CD4-positive, CD25-positive, alpha-beta regulatory T cell (primary cell): ENCODE measurements around the gene SLC12A6. TPM values are rescaled to one million over a fixed set of nuclear protein-coding genes. Genes with fewer than 3 reads are reported as not detected.

ENCODE experiments used
- ATAC-seq, 2 donors: fragments of 150-1000 bp; cut with Tn5 transposase; one replicate each; pipeline ENCODE4 v1.10.0; 2021; ENCODE audit warnings: low read depth in 2 of 2, moderate number of reproducible peaks in 2 of 2, moderate library complexity in 1 of 2
- DNase-seq, 3 donors: peaks; one replicate each; pipeline versions ENCODE4 v3.0.0 to v3.0.0-alpha.2; 2012 to 2022; ENCODE audit warnings: mixed read lengths in 1 of 3
- H3K27ac ChIP-seq: one replicate; pipeline ENCODE4 v1.7.0; 2013; ENCODE audit warnings: mild to moderate bottlenecking, low read length; ENCODE audit not compliant: insufficient read depth, poor library complexity, severe bottlenecking
- H3K27me3 ChIP-seq: one replicate; pipeline ENCODE4 v1.7.0; 2013; ENCODE audit warnings: low read length; ENCODE audit not compliant: control insufficient read depth, insufficient read depth
- H3K36me3 ChIP-seq: one replicate; pipeline ENCODE4 v1.7.0; 2013; ENCODE audit warnings: mild to moderate bottlenecking, low read length, moderate library complexity; ENCODE audit not compliant: control insufficient read depth, insufficient read depth
- H3K4me1 ChIP-seq: 2 replicates; pipeline ENCODE4 v1.7.0; 2013; ENCODE audit warnings: mild to moderate bottlenecking, low read length; ENCODE audit not compliant: insufficient read depth, control insufficient read depth, poor library complexity, severe bottlenecking
- H3K4me3 ChIP-seq: one replicate; pipeline ENCODE4 v1.7.0; 2013; ENCODE audit warnings: low read depth, mild to moderate bottlenecking, low read length, moderate library complexity
- H3K9me3 ChIP-seq, 2 experiments: 1 replicate in 1 of 2; 2 replicates in 1 of 2; pipeline ENCODE4 v1.7.0; 2013; ENCODE audit warnings: low read length in 2 of 2, mild to moderate bottlenecking in 1 of 2, moderate library complexity in 1 of 2; ENCODE audit not compliant: control insufficient read depth in 2 of 2
- H3K27ac Mint-ChIP-seq, 3 donors: one replicate each; pipeline ENCODE4 v1.8.0; 2020 to 2022; ENCODE audit warnings: mild to moderate bottlenecking in 3 of 3, mixed read lengths in 3 of 3, moderate library complexity in 2 of 3
- H3K27me3 Mint-ChIP-seq: one replicate; pipeline ENCODE4 v1.8.0; 2022; ENCODE audit warnings: mild to moderate bottlenecking, mixed read lengths
- H3K36me3 Mint-ChIP-seq: one replicate; pipeline ENCODE4 v1.8.0; 2020; ENCODE audit warnings: mixed read lengths
- H3K4me1 Mint-ChIP-seq, 4 donors: one replicate each; pipeline ENCODE4 v1.8.0; 2020 to 2022; ENCODE audit warnings: mixed read lengths in 4 of 4, mild to moderate bottlenecking in 1 of 4
- H3K4me3 Mint-ChIP-seq, 4 donors: one replicate each; pipeline ENCODE4 v1.8.0; 2020 to 2022; ENCODE audit warnings: mild to moderate bottlenecking in 4 of 4, mixed read lengths in 4 of 4, moderate library complexity in 3 of 4
- H3K9me3 Mint-ChIP-seq, 7 donors: one replicate each; pipeline ENCODE4 v1.8.0; 2020 to 2022; ENCODE audit warnings: mixed read lengths in 7 of 7, mild to moderate bottlenecking in 3 of 7, moderate library complexity in 2 of 7
- polyA plus RNA-seq, 4 donors: library from polyadenylated mRNA; unstranded; fragments of 300-500 nt; fragmentation: Illumina TruSeq; gene quantifications; one replicate each; pipeline ENCODE4 v1.2.3, GENCODE V29; 2021
- total RNA-seq: library from RNA; stranded (reverse); gene quantifications from one replicate; pipeline ENCODE4 v1.2.3, GENCODE V29; 2022

SLC12A6 gene
- total and polyA plus RNA-seq, 5 donors from 2014 or later = 14.1 to 150 (median 14.7) TPM

DNA sequence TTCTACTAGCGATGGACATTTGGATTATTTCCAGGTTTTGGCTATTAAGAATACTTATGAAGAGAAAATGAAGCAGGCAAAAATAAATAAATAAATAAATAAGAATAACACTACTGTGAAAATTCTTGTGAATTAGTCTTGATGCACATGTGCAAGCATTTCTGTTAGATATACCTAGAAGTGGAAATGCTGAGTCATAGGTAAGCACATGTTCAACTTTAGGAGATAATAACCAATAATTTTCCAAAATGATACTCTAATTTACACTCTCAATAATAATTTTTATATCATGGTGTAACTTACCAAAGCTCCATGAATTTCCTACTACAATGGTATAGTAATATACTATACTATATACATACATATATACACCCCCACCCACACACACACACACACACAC is 89.4 kb downstream of the SLC12A6 start:
- peaks cover 41% of the 10 kb centered on the region for H3K36me3 Mint-ChIP-seq
- no peaks in the 10 kb centered on the region for H3K9me3 Mint-ChIP-seq
- Histone ChIP-seq H3K4me1 (no peaks in the 10 kb centered on the region), H3K27me3 (no peaks in the 10 kb centered on the region), H3K9me3 (no peaks in the 10 kb centered on the region), H3K4me3 (no peak overlapping the region), H3K27ac (no peak overlapping the region), H3K36me3 (peaks cover 95% of the 10 kb centered on the region)
- H3K4me1 Mint-ChIP-seq = peaks cover 0 to 5% (median 2%) of the 10 kb centered on the region in 4 donors
- H3K27ac Mint-ChIP-seq = peak overlapping the region in 1 of 3 donors; percentile 98
- H3K27me3 Mint-ChIP-seq = no peaks in the 10 kb centered on the region
- no peak for DNase-seq
- no peak for ATAC-seq
- no peak overlapping the region for H3K4me3 Mint-ChIP-seq

DNA sequence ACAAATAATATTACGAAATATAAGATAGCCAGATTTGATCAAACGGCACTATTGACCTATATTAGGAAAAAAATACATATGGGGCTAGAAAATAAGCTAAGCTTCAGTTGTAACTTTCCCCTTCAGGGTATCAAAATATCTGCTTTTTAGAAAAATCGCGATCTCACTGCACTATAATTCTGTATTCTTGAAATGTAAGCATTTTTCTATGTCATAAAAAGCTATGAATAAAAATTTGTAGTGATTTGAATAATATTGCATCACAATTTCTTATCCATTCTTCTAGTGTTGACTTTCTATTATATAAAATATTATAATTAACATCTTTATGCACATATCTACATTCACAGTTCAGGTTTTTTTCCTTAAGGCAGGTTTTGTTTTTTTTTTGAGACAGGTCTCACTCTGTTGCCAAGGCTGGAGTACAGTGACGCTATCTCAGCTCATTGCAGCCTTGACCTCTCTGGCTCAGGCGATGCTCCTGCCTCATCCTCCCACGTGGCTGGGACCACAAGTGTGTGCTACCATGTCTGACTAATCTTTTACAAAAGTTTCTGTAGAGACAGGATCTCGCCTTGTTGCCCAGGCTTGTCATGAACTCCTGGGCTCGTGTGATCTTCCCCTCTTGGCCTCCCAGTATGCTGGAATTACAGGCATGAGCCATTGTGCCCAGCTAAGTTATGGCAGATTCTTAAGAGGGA is 91.2 kb downstream of the SLC12A6 start:
- Mint-ChIP-seq H3K27ac (no peak overlapping the region), H3K27me3 (no peaks in the 10 kb centered on the region), H3K4me1 (peaks cover 3 to 10% (median 6%) of the 10 kb centered on the region in 4 donors), H3K9me3 (no peaks in the 10 kb centered on the region), H3K36me3 (peaks cover 37% of the 10 kb centered on the region), H3K4me3 (no peak overlapping the region)
- no peaks in the 10 kb centered on the region for H3K4me1 ChIP-seq
- H3K27me3 ChIP-seq = no peaks in the 10 kb centered on the region
- ATAC-seq (no peak), DNase-seq (no peak)
- no peak overlapping the region for H3K27ac ChIP-seq
- no peak overlapping the region for H3K4me3 ChIP-seq
- H3K9me3 ChIP-seq = no peaks in the 10 kb centered on the region
- peaks cover 85% of the 10 kb centered on the region for H3K36me3 ChIP-seq

DNA sequence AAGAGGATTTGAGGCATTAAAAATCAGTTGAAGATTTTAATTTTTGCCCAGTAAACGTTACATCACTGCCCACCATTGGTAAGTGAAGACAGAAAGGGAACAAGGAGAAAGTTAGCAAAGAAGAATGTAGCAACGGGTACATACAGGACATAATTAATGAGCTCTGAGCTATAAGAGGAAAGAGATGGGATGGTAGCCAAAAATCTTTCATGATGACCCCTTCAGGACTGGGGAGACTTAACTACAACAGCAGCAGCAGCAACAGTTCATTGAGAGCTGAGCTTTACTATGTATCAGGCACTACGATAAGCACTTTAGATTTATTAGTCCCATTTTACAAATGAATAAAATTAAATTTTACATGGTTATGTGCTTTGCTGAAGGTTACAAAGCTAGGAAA is 94.4 kb downstream of the SLC12A6 start:
- peaks cover 81% of the 10 kb centered on the region for H3K36me3 ChIP-seq
- H3K27me3 ChIP-seq = no peaks in the 10 kb centered on the region
- no peak overlapping the region for H3K4me3 ChIP-seq
- no peak overlapping the region for H3K27ac ChIP-seq
- H3K9me3 ChIP-seq = no peaks in the 10 kb centered on the region
- peaks cover 5 to 10% (median 5%) of the 10 kb centered on the region in 4 donors for H3K4me1 Mint-ChIP-seq
- peaks cover 40% of the 10 kb centered on the region for H3K36me3 Mint-ChIP-seq
- no peaks in the 10 kb centered on the region for H3K27me3 Mint-ChIP-seq
- H3K27ac Mint-ChIP-seq = peak overlapping the region in 1 of 3 donors; percentile 70
- H3K9me3 Mint-ChIP-seq = no peaks in the 10 kb centered on the region
- H3K4me3 Mint-ChIP-seq = no peak overlapping the region
- ATAC-seq = no peak
- H3K4me1 ChIP-seq = no peaks in the 10 kb centered on the region
- DNase-seq = no peak

DNA sequence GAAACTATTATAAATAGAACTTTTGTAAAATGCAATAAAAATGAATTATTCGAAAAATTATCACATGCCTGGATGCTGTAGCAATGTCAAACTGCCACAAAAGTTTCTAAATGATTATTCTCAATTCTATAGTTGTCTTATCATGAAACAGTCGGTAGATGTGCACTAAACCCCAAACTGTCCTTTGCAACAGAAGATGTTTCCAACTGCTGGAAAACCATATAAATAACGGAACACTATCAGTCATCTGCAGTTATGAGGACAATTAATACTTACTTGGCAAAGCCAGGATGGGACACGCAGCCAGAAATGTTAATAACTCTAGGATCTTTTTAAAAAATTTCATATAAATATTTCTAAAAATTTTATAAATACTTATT is 95.3 kb downstream of the SLC12A6 start:
- ATAC-seq (no peak), DNase-seq (no peak)
- Histone ChIP-seq H3K9me3 (no peaks in the 10 kb centered on the region), H3K36me3 (peaks cover 83% of the 10 kb centered on the region), H3K27me3 (no peaks in the 10 kb centered on the region), H3K4me1 (no peaks in the 10 kb centered on the region), H3K27ac (no peak overlapping the region), H3K4me3 (no peak overlapping the region)
- H3K9me3 Mint-ChIP-seq = no peaks in the 10 kb centered on the region
- no peak overlapping the region for H3K4me3 Mint-ChIP-seq
- no peak overlapping the region for H3K27ac Mint-ChIP-seq
- peaks cover 5 to 10% (median 5%) of the 10 kb centered on the region in 4 donors for H3K4me1 Mint-ChIP-seq
- H3K27me3 Mint-ChIP-seq = no peaks in the 10 kb centered on the region
- H3K36me3 Mint-ChIP-seq = peaks cover 41% of the 10 kb centered on the region

DNA sequence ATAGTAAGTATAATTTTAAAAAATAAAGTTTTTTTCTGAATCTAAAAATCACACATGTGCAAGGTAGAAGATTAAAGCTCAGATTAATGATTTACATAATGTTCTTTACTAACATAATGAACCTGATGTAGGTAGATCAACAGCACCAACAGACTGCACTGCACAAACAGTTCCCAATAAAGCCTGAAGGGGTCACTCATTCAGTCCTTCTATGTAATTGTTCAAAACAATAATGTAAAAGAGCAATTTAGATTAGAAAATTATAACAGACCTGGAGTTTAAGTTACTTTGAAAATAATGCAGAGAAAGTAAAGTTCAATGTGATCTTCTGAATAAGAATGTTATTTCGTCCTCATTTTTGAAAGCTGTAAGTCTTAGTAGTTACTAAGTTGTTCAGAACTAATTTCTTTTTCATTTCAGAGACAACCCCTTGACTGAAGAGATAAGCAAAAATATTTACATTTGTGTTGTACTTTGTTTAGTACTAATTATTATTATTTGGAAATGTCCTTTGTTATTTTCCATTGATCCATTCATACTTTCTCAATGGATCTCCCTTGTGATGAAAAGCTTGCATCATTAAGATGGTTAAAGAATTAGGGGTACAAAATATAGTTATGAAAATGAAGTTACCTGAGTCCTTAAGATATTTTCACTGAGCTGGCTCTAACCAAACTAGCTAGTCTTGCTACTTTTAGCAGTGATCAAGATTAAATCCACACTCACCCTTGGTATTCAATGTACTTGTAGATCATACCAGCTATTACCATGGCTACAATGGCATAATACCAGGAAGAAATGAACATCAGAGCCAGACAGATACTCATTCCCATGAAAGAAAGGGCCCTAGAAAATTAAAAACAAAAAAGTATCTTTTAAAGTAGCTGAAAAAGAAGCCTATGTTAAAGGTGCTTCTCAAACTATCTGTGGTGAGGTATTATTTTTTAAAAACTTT is 95.9 kb downstream of the SLC12A6 start:
- peaks cover 85% of the 10 kb centered on the region for H3K36me3 ChIP-seq
- H3K27ac Mint-ChIP-seq = no peak overlapping the region
- peaks cover 42% of the 10 kb centered on the region for H3K36me3 Mint-ChIP-seq
- H3K27me3 Mint-ChIP-seq = no peaks in the 10 kb centered on the region
- DNase-seq (peak; percentile 14 to 76 (median 62)), ATAC-seq (peak; percentile 74 to 87)
- no peaks in the 10 kb centered on the region for H3K9me3 Mint-ChIP-seq
- no peak overlapping the region for H3K4me3 Mint-ChIP-seq
- H3K4me1 ChIP-seq = no peaks in the 10 kb centered on the region
- H3K9me3 ChIP-seq = no peaks in the 10 kb centered on the region
- H3K4me3 ChIP-seq = no peak overlapping the region
- peak overlapping the region; percentile 51 for H3K27ac ChIP-seq
- H3K4me1 Mint-ChIP-seq = peaks cover 5 to 10% (median 5%) of the 10 kb centered on the region in 4 donors
- no peaks in the 10 kb centered on the region for H3K27me3 ChIP-seq

DNA sequence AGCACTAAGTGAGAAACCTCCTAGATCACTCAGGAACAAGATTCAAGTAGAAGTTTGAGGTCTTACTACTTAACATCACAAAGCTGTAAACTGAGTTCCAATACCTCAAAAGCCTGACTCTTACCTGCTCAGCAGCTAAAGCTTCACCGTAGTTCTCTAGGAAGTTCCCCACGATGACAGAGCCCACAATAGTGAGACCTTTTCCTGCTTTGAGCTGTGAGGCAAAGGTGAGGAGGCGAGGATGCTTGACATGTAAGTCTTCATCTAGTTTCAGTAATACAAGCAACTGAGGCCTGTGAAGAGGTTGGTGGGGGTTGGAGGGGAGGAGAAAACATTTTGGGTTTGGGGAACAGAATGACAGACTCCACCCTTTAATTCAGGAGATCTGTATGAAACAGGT is 97.0 kb downstream of the SLC12A6 start:
- Mint-ChIP-seq H3K4me3 (no peak overlapping the region), H3K27me3 (no peaks in the 10 kb centered on the region), H3K4me1 (peaks cover 5 to 10% (median 5%) of the 10 kb centered on the region in 4 donors), H3K36me3 (peaks cover 50% of the 10 kb centered on the region), H3K9me3 (no peaks in the 10 kb centered on the region), H3K27ac (no peak overlapping the region)
- DNase-seq = no peak
- H3K4me1 ChIP-seq = no peaks in the 10 kb centered on the region
- no peak for ATAC-seq
- H3K36me3 ChIP-seq = peaks cover 86% of the 10 kb centered on the region
- H3K4me3 ChIP-seq = no peak overlapping the region
- peak overlapping the region; percentile 18 for H3K27ac ChIP-seq
- no peaks in the 10 kb centered on the region for H3K9me3 ChIP-seq
- H3K27me3 ChIP-seq = no peaks in the 10 kb centered on the region

DNA sequence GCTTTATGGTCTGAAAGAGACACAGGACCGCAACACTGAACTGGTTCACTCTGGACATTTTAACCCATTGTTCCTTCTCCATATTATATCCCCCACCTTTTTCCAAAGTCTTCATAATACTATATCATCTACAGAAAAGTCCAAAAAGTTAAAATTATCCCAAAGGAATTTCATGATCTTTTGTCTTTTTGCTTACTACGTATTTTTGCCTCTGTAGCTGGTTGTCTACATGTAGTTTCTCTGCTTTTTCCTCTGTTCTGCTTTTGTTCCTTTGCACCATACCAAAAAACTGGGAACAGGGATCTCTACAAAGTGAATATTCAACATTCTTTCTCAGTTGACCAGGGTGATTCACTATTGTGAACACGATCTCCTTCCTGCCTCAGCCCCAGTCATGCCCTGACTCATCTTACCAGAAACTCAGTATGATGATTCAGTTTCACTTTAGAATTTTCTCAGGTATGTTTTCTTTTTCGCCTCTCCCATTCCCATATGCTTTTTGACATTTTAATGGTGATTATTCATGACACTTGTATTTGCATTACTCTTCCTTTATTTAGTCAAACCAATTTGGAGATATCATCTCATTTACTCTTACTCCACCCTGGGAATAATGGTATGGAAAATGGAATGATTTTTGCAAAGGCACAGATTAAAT is 98.3 kb downstream of the SLC12A6 start:
- no peaks in the 10 kb centered on the region for H3K9me3 Mint-ChIP-seq
- DNase-seq (peak in 1 of 3 donors; percentile 44), ATAC-seq (peak; percentile 38 to 62)
- peaks cover 5 to 10% (median 5%) of the 10 kb centered on the region in 4 donors for H3K4me1 Mint-ChIP-seq
- Histone ChIP-seq H3K9me3 (no peaks in the 10 kb centered on the region), H3K27me3 (no peaks in the 10 kb centered on the region), H3K36me3 (peaks cover 84% of the 10 kb centered on the region), H3K27ac (no peak overlapping the region), H3K4me3 (no peak overlapping the region), H3K4me1 (no peaks in the 10 kb centered on the region)
- no peak overlapping the region for H3K4me3 Mint-ChIP-seq
- peaks cover 45% of the 10 kb centered on the region for H3K36me3 Mint-ChIP-seq
- peak overlapping the region in 2 of 3 donors; percentile 34 to 84 for H3K27ac Mint-ChIP-seq
- no peaks in the 10 kb centered on the region for H3K27me3 Mint-ChIP-seq
